GM12878 (cell line): ENCODE measurements around the gene DFFA. TPM values are rescaled to one million over a fixed set of nuclear protein-coding genes. Genes with fewer than 3 reads are reported as not detected.
"Not testable (repeated sequence)": the region's sequence is repeated elsewhere in the genome, so short reads cannot be mapped to it uniquely, and the experiment has no call there.

Experiments
- ATAC-seq: fragments of 200-7000 bp; cut with Tn5 transposase; 3 replicates; pipeline ENCODE4 v1.9.1; 2020; ENCODE audit warnings: mild to moderate bottlenecking, moderate library complexity
- BruUV-seq: library from RNA; stranded (reverse); fragments of 400-500 nt; replicated peaks from 2 replicates; lab custom pipeline; 2021; lab: Mats Ljungman, UMichigan
- CTCF ChIA-PET: fragments of 300-600 bp; sonication (Branson Sonifier 250); formaldehyde crosslinking; extraction: SDS; loops from one replicate; lab custom pipeline; 2021; ENCODE audit warnings: inconsistent platforms; lab: Yijun Ruan, JAX
- POLR2A ChIA-PET: fragments of 350-600 bp; formaldehyde crosslinking; extraction: SDS; loops from one replicate; lab custom pipeline; 2021; ENCODE audit warnings: inconsistent platforms; lab: Charles Lee
- RAD21 ChIA-PET: fragments of 300-600 bp; sonication (Branson Sonifier 250); formaldehyde crosslinking; loops from one replicate; lab custom pipeline; 2023; ENCODE audit warnings: antibody characterized with exemption; ENCODE audit not compliant: unreplicated experiment; lab: Charles Lee
- SMC1A ChIA-PET: fragments of 300-600 bp; sonication (Branson Sonifier 250); formaldehyde crosslinking; loops from one replicate; lab custom pipeline; 2023; ENCODE audit not compliant: unreplicated experiment, uncharacterized antibody; lab: Charles Lee
- DNase-seq: peaks from one replicate; pipeline ENCODE4 v3.0.0-alpha.2; 2011; ENCODE audit warnings: low read depth, low spot score
- FAIRE-seq: peaks from 3 replicates; lab custom pipeline; 2011; peaks lifted over from hg19 to GRCh38; lab: Jason Lieb, UNC
- H2AFZ ChIP-seq: 2 replicates; pipeline ENCODE4 v1.6.0; 2011; ENCODE audit warnings: low read depth, low read length, control low read depth; ENCODE audit not compliant: control insufficient read depth
- H3K27ac ChIP-seq: 2 replicates; pipeline ENCODE4 v1.5.1; 2011; ENCODE audit warnings: control low read depth; ENCODE audit not compliant: control insufficient read depth, insufficient read depth
- H3K27me3 ChIP-seq, 2 experiments: replicated peaks in 1 of 2; 2 replicates each; pipeline versions ENCODE4 v1.6.0 to v1.6.1; 2011; ENCODE audit warnings: low read length in 1 of 2; ENCODE audit not compliant: control insufficient read depth in 2 of 2, insufficient read depth in 2 of 2
- H3K36me3 ChIP-seq, 2 experiments: 2 replicates each; pipeline ENCODE4 v1.5.1; 2011; ENCODE audit warnings: low read length in 1 of 2; ENCODE audit not compliant: control insufficient read depth in 2 of 2, insufficient read depth in 2 of 2
- H3K4me1 ChIP-seq: 2 replicates; pipeline ENCODE4 v1.6.1; 2011; ENCODE audit warnings: mild to moderate bottlenecking, low read length, moderate library complexity, mixed read lengths; ENCODE audit not compliant: control insufficient read depth, insufficient read depth
- H3K4me2 ChIP-seq: 2 replicates; pipeline ENCODE4 v1.6.0; 2011; ENCODE audit warnings: control low read depth; ENCODE audit not compliant: control insufficient read depth, insufficient read depth
- H3K4me3 ChIP-seq: fragments of 200-600 bp; sonication (generic); 2 replicates; pipeline ENCODE4 v1.5.1; 2016
- H3K79me2 ChIP-seq: 2 replicates; pipeline ENCODE4 v1.6.0; 2011; ENCODE audit warnings: low read length; ENCODE audit not compliant: control insufficient read depth, insufficient read depth
- H3K9ac ChIP-seq: 2 replicates; pipeline ENCODE4 v1.8.0; 2011; ENCODE audit warnings: low read length, control low read depth, mixed read lengths; ENCODE audit not compliant: control insufficient read depth, insufficient read depth
- H3K9me3 ChIP-seq: replicated peaks from 3 replicates; pipeline ENCODE4 v1.5.1; 2011; ENCODE audit warnings: mild to moderate bottlenecking, low read length; ENCODE audit not compliant: control insufficient read depth, insufficient read depth
- H4K20me1 ChIP-seq: 2 replicates; pipeline ENCODE4 v1.6.0; 2011; ENCODE audit not compliant: control insufficient read depth, insufficient read depth
- CBX3 ChIP-seq: fragments of 200-600 bp; sonication (generic); IDR thresholded peaks from 2 replicates; pipeline ENCODE4 v1.6.1; 2016; ENCODE audit warnings: low read depth, borderline replicate concordance
- CHD2 ChIP-seq: IDR thresholded peaks from 2 replicates; pipeline ENCODE4 v1.6.1; 2011; ENCODE audit warnings: low read depth, low read length, improper control_type of control experiment, borderline replicate concordance
- ZNF592 ChIP-seq: fragments of 450-650 bp; IDR thresholded peaks from 2 replicates; pipeline ENCODE4 v1.6.1; 2017; ENCODE audit warnings: mild to moderate bottlenecking, moderate library complexity
- WGBS: methylation state at CpG from one replicate; pipeline ENCODE4 v1.1.6; 2016; ENCODE audit warnings: low lambda C conversion rate; ENCODE audit not compliant: insufficient replicate concordance, insufficient coverage; ENCODE audit errors: missing lambda C conversion rate; 5-methylcytosine and 5-hydroxymethylcytosine counted together
- in situ Hi-C: fragments of 300-500 bp; cut with MboI; formaldehyde crosslinking; loops from 9 replicates; pipeline ENCODE4 v1.14.3; 2018; ENCODE audit warnings: mixed read lengths
- intact Hi-C: fragments of 100-400 bp; cut with micrococcal nuclease; formaldehyde crosslinking; loops from one replicate; pipeline ENCODE4 v1.14.2; 2022; ENCODE audit not compliant: unreplicated experiment
- polyA plus RNA-seq, 11 experiments: library from polyadenylated mRNA; depleted of rRNA in 4 of 11; unstranded in 6 of 11; stranded (reverse) in 5 of 11; fragments of >200 nt; fragmentation: Nextera tagmentation in 4 of 11; fragmentation: Illumina TruSeq in 1 of 11; extraction: Ambion mirVana in 4 of 11; extraction: Trizol in 1 of 11; gene quantifications; 1 replicate in 1 of 11; 2 replicates in 10 of 11; pipeline versions ENCODE4 v1.2.1 to v1.2.3, GENCODE V29; 2011 to 2016; ENCODE audit warnings: inconsistent platforms in 2 of 11, missing spikeins in 2 of 11, low read depth in 1 of 11
- total RNA-seq, 4 experiments: library from RNA; depleted of rRNA in 3 of 4; stranded (reverse); fragments of >200 nt in 3 of 4; fragmentation: Illumina TruSeq in 1 of 4; extraction: Trizol in 1 of 4; gene quantifications; 2 replicates each; pipeline versions ENCODE4 v1.2.1 to v1.2.3, GENCODE V29; 2013 to 2021

DFFA gene
- total and polyA plus RNA-seq, 10 of the 15 experiments (the other 5 are each of a cell fraction or from before 2014, with no cell fraction given) = 37.4 to 83.8 (median 52.4) TPM

GRCh38 chr1:10506677-10507047, 34.3 kb upstream of the DFFA start:
- ChIA-PET POLR2A (interaction anchor here (1.6 kb wide), 1 partner anchor 12 kb away, joined by 4 read pairs; no protein-coding TSS in a partner anchor), RAD21 (interaction anchor here (1.2 to 2.6 kb wide), 6 partner anchors 12 to 363 kb away, joined by 3 to 23 read pairs (median 4); no protein-coding TSS in a partner anchor), SMC1A (interaction anchor here (1.1 to 5.3 kb wide), 7 partner anchors 10 to 404 kb away, joined by 3 to 71 read pairs (median 3); no protein-coding TSS in a partner anchor), CTCF (interaction anchor here (0.6 to 6.4 kb wide), 22 partner anchors 11 to 531 kb away, joined by 3 to 117 read pairs (median 6); no protein-coding TSS in a partner anchor)
- H3K36me3 ChIP-seq = peaks cover 1 to 3% of the 10 kb centered on the region in 2 experiments; a peak in 1 of 4 replicates
- WGBS = 93% methylated on average over 4 of the region's 4 CpGs
- no peak for DNase-seq
- no TSS peak for BruUV-seq
- no peak overlapping the region for H3K4me2 ChIP-seq
- in situ Hi-C loops (loop anchor here (5.0 kb wide), 2 partner anchors 366 to 436 kb away; no protein-coding TSS in a partner anchor), intact Hi-C loops (loop anchor here (2.0 to 10.0 kb wide), 3 partner anchors 98 to 434 kb away; no protein-coding TSS in a partner anchor)
- no peaks in the 10 kb centered on the region for H3K9me3 ChIP-seq
- TF ChIP-seq CBX3 = no peak
- TF ChIP-seq ZNF592 = no peak
- no peak for TF ChIP-seq CHD2
- no peaks in the 10 kb centered on the region for H4K20me1 ChIP-seq
- ATAC-seq = no peak
- no peak overlapping the region for H3K4me3 ChIP-seq
- FAIRE-seq = no peak
- H3K9ac ChIP-seq = no peak overlapping the region
- no peaks in the 10 kb centered on the region for H3K27me3 ChIP-seq
- H2AFZ ChIP-seq = no peak overlapping the region
- peaks cover 28% of the 10 kb centered on the region for H3K79me2 ChIP-seq
- H3K27ac ChIP-seq = no peak overlapping the region
- peaks cover 26% of the 10 kb centered on the region for H3K4me1 ChIP-seq

GRCh38 chr1:10506046-10506676, 33.8 kb upstream of the DFFA start:
- not testable (repeated sequence) for H3K9me3 ChIP-seq, DNase-seq, H3K4me2 ChIP-seq, ATAC-seq, H3K27ac ChIP-seq, BruUV-seq, H2AFZ ChIP-seq, H3K27me3 ChIP-seq, H3K36me3 ChIP-seq, FAIRE-seq, H4K20me1 ChIP-seq, H3K4me3 ChIP-seq, H3K9ac ChIP-seq
- SMC1A ChIA-PET = interaction anchor here (1.1 to 5.3 kb wide), 4 partner anchors 10 to 405 kb away, joined by 3 to 71 read pairs (median 11); no protein-coding TSS in a partner anchor
- peaks cover 23% of the 10 kb centered on the region for H3K79me2 ChIP-seq
- WGBS = 87% methylated on average over 12 of the region's 12 CpGs
- in situ Hi-C loops (loop anchor here (5.0 kb wide), 2 partner anchors 366 to 436 kb away; no protein-coding TSS in a partner anchor), intact Hi-C loops (loop anchor here (2.0 to 10.0 kb wide), 3 partner anchors 99 to 435 kb away; no protein-coding TSS in a partner anchor)
- POLR2A ChIA-PET = interaction anchor here (0.7 to 1.6 kb wide), 2 partner anchors 9 to 11 kb away, joined by 4 to 5 read pairs; no protein-coding TSS in a partner anchor
- H3K4me1 ChIP-seq = peaks cover 21% of the 10 kb centered on the region
- CTCF ChIA-PET = interaction anchor here (1.0 to 6.4 kb wide), 10 partner anchors 11 to 436 kb away, joined by 3 to 117 read pairs (median 4); no protein-coding TSS in a partner anchor
- RAD21 ChIA-PET = interaction anchor here (1.1 to 2.6 kb wide), 2 partner anchors 12 to 506 kb away, joined by 3 to 23 read pairs; partner anchors contain the start of gene TARDBP
